GM23338 (cell line): ENCODE data around the gene PTPRE. TPM values are rescaled to one million over a fixed set of nuclear protein-coding genes. Genes with fewer than 3 reads are reported as not detected.

ENCODE experiments used
- CTCF ChIP-seq, 2 experiments: fragments of 200-600 bp in 1 of 2; sonication (generic) in 1 of 2; conservative IDR thresholded peaks; 2 replicates each; pipeline versions ENCODE4 v1.5.1 to v1.6.1; 2016 to 2017; ENCODE audit warnings: antibody characterized with exemption in 2 of 2, low read depth in 2 of 2, mild to moderate bottlenecking in 2 of 2, moderate library complexity in 1 of 2
- EZH2phosphoT487 ChIP-seq: fragments of 200-600 bp; sonication (generic); IDR thresholded peaks from one replicate; pipeline ENCODE4 v1.8.1; 2018; ENCODE audit warnings: antibody characterized with exemption; ENCODE audit not compliant: unreplicated experiment
- STAT1 ChIP-seq: IDR thresholded peaks from one replicate; pipeline ENCODE4 v1.6.1; 2016; ENCODE audit warnings: antibody characterized with exemption; ENCODE audit not compliant: unreplicated experiment
- ZNF331 ChIP-seq: fragments of 250-450 bp; sonication (Bioruptor Pico); IDR thresholded peaks from 2 replicates; pipeline ENCODE4 v1.5.0; 2020; ENCODE audit warnings: low read depth, mild to moderate bottlenecking, moderate library complexity
- polyA plus RNA-seq: library from polyadenylated mRNA; unstranded; fragments of >200 nt; fragmentation: Nextera tagmentation; extraction: Ambion mirVana; gene quantifications from 2 replicates; pipeline ENCODE4 v1.2.1, GENCODE V29; 2016
- total RNA-seq: library from RNA; depleted of rRNA; stranded (reverse); fragments of >200 nt; shearing (Covaris generic); gene quantifications from 2 replicates; pipeline ENCODE4 v1.2.3, GENCODE V29; 2014
- TF ChIP-seq, protein P1 (sequence below): fragments of 250-450 bp; sonication (Bioruptor Pico); IDR thresholded peaks from 2 replicates; pipeline ENCODE4 v1.5.0; 2020; ENCODE audit warnings: mild to moderate bottlenecking, moderate library complexity
- TF ChIP-seq, protein P2 (sequence below): IDR thresholded peaks from one replicate; pipeline ENCODE4 v1.6.1; 2018; ENCODE audit warnings: antibody characterized with exemption; ENCODE audit not compliant: unreplicated experiment

Gene PTPRE
- total and polyA plus RNA-seq, 2 experiments from 2014 or later, result 0.34 to 0.42 TPM

DNA sequence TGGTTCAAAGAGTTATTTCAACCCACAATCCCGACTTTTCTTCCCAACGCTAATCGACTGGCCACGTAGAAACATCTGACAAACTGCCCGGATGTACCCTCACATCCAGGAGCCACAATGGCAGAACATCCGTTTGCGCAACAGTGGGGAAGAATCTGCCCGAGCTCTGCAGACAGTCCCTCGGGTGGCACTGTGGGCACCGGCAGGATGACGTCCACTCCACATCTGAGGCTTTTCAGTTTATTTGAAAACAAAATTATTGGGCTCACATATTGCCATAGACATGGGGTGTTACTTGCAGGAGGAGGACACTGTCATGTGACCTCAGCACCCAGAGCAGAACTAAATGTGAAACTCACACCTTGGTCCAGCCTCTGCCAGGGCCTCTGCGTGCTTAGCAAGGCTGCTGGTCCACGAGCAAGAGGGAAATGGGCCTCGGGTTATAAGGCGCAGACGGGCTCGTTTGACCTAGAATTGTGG is 135.3 kb downstream of the PTPRE start (continued):
- TF ChIP-seq, protein P1, sequence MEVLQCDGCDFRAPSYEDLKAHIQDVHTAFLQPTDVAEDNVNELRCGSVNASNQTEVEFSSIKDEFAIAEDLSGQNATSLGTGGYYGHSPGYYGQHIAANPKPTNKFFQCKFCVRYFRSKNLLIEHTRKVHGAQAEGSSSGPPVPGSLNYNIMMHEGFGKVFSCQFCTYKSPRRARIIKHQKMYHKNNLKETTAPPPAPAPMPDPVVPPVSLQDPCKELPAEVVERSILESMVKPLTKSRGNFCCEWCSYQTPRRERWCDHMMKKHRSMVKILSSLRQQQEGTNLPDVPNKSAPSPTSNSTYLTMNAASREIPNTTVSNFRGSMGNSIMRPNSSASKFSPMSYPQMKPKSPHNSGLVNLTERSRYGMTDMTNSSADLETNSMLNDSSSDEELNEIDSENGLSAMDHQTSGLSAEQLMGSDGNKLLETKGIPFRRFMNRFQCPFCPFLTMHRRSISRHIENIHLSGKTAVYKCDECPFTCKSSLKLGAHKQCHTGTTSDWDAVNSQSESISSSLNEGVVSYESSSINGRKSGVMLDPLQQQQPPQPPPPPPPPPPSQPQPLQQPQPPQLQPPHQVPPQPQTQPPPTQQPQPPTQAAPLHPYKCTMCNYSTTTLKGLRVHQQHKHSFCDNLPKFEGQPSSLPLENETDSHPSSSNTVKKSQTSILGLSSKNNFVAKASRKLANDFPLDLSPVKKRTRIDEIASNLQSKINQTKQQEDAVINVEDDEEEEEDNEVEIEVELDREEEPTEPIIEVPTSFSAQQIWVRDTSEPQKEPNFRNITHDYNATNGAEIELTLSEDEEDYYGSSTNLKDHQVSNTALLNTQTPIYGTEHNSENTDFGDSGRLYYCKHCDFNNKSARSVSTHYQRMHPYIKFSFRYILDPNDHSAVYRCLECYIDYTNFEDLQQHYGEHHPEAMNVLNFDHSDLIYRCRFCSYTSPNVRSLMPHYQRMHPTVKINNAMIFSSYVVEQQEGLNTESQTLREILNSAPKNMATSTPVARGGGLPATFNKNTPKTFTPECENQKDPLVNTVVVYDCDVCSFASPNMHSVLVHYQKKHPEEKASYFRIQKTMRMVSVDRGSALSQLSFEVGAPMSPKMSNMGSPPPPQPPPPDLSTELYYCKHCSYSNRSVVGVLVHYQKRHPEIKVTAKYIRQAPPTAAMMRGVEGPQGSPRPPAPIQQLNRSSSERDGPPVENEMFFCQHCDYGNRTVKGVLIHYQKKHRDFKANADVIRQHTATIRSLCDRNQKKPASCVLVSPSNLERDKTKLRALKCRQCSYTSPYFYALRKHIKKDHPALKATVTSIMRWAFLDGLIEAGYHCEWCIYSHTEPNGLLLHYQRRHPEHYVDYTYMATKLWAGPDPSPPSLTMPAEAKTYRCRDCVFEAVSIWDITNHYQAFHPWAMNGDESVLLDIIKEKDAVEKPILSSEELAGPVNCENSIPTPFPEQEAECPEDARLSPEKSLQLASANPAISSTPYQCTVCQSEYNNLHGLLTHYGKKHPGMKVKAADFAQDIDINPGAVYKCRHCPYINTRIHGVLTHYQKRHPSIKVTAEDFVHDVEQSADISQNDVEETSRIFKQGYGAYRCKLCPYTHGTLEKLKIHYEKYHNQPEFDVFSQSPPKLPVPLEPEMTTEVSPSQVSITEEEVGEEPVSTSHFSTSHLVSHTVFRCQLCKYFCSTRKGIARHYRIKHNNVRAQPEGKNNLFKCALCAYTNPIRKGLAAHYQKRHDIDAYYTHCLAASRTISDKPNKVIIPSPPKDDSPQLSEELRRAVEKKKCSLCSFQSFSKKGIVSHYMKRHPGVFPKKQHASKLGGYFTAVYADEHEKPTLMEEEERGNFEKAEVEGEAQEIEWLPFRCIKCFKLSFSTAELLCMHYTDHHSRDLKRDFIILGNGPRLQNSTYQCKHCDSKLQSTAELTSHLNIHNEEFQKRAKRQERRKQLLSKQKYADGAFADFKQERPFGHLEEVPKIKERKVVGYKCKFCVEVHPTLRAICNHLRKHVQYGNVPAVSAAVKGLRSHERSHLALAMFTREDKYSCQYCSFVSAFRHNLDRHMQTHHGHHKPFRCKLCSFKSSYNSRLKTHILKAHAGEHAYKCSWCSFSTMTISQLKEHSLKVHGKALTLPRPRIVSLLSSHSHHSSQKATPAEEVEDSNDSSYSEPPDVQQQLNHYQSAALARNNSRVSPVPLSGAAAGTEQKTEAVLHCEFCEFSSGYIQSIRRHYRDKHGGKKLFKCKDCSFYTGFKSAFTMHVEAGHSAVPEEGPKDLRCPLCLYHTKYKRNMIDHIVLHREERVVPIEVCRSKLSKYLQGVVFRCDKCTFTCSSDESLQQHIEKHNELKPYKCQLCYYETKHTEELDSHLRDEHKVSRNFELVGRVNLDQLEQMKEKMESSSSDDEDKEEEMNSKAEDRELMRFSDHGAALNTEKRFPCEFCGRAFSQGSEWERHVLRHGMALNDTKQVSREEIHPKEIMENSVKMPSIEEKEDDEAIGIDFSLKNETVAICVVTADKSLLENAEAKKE (CRISPR knock-in tag), result no peak
- TF ChIP-seq CTCF (conservative IDR thresholded peaks at IDR 0.05; ENCODE audit: low read depth in 2 of 2) (no peak), STAT1 (no peak), EZH2phosphoT487 (no peak), ZNF331 (CRISPR knock-in tag) (no peak)
- TF ChIP-seq, protein P2, sequence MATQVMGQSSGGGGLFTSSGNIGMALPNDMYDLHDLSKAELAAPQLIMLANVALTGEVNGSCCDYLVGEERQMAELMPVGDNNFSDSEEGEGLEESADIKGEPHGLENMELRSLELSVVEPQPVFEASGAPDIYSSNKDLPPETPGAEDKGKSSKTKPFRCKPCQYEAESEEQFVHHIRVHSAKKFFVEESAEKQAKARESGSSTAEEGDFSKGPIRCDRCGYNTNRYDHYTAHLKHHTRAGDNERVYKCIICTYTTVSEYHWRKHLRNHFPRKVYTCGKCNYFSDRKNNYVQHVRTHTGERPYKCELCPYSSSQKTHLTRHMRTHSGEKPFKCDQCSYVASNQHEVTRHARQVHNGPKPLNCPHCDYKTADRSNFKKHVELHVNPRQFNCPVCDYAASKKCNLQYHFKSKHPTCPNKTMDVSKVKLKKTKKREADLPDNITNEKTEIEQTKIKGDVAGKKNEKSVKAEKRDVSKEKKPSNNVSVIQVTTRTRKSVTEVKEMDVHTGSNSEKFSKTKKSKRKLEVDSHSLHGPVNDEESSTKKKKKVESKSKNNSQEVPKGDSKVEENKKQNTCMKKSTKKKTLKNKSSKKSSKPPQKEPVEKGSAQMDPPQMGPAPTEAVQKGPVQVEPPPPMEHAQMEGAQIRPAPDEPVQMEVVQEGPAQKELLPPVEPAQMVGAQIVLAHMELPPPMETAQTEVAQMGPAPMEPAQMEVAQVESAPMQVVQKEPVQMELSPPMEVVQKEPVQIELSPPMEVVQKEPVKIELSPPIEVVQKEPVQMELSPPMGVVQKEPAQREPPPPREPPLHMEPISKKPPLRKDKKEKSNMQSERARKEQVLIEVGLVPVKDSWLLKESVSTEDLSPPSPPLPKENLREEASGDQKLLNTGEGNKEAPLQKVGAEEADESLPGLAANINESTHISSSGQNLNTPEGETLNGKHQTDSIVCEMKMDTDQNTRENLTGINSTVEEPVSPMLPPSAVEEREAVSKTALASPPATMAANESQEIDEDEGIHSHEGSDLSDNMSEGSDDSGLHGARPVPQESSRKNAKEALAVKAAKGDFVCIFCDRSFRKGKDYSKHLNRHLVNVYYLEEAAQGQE, result no peak
